IMR-90 (cell line): ENCODE data around the gene TNFRSF14. TPM values are rescaled to one million over a fixed set of nuclear protein-coding genes. Genes with fewer than 3 reads are reported as not detected.

Experiments used
- ATAC-seq: fragments of 200-7000 bp; cut with Tn5 transposase; 2 replicates; pipeline ENCODE4 v1.9.1; 2020; ENCODE audit warnings: low read depth, mild to moderate bottlenecking, moderate library complexity
- BruUV-seq: library from RNA; stranded (reverse); fragments of 400-500 nt; replicated peaks from 2 replicates; lab custom pipeline; 2021; lab: Mats Ljungman, UMichigan
- CTCF ChIA-PET: fragments of 300-600 bp; formaldehyde crosslinking; extraction: SDS; loops from one replicate; lab custom pipeline; 2021; ENCODE audit warnings: antibody characterized with exemption; lab: Yijun Ruan, JAX
- POLR2A ChIA-PET: fragments of 300-600 bp; sonication (Branson Sonifier 250); formaldehyde crosslinking; loops from one replicate; lab custom pipeline; 2022; ENCODE audit warnings: antibody characterized with exemption; ENCODE audit not compliant: unreplicated experiment; lab: Charles Lee
- DNase-seq: peaks from one replicate; pipeline ENCODE4 v3.0.0; 2013
- H2AFZ ChIP-seq: replicated peaks from 2 replicates; pipeline ENCODE3; 2013; ENCODE audit warnings: low read length, mild to moderate bottlenecking; ENCODE audit not compliant: poor library complexity
- H2AK5ac ChIP-seq: 2 replicates; pipeline ENCODE4 v1.6.1; 2013; ENCODE audit warnings: low read depth, low read length, inconsistent platforms
- H2AK9ac ChIP-seq: replicated peaks from 2 replicates; pipeline ENCODE3; 2013; ENCODE audit warnings: mild to moderate bottlenecking, low read depth, low read length, moderate library complexity; ENCODE audit not compliant: poor library complexity
- H2BK120ac ChIP-seq: 2 replicates; pipeline ENCODE4 v1.6.1; 2013; ENCODE audit warnings: low read depth, low read length, inconsistent platforms
- H2BK15ac ChIP-seq: 3 replicates; pipeline ENCODE4 v1.6.1; 2013; ENCODE audit warnings: low read depth, low read length, inconsistent platforms
- H2BK20ac ChIP-seq: 2 replicates; pipeline ENCODE4 v1.6.1; 2013; ENCODE audit warnings: low read depth, mild to moderate bottlenecking, inconsistent platforms, low read length, moderate library complexity
- H2BK5ac ChIP-seq: 2 replicates; pipeline ENCODE4 v1.6.1; 2013; ENCODE audit warnings: mild to moderate bottlenecking, low read depth, low read length, inconsistent platforms; ENCODE audit not compliant: poor library complexity, severe bottlenecking
- H3K14ac ChIP-seq: replicated peaks from 2 replicates; pipeline ENCODE4 v1.6.1; 2013; ENCODE audit warnings: low read depth, low read length, inconsistent platforms
- H3K18ac ChIP-seq: 2 replicates; pipeline ENCODE4 v1.6.1; 2013; ENCODE audit warnings: low read depth, low read length, control low read depth
- H3K23ac ChIP-seq: 2 replicates; pipeline ENCODE4 v1.6.1; 2013; ENCODE audit warnings: low read depth, low read length, inconsistent platforms
- H3K27ac ChIP-seq: 2 replicates; pipeline ENCODE4 v1.5.1; 2013; ENCODE audit warnings: mild to moderate bottlenecking, control low read depth, low read length; ENCODE audit not compliant: insufficient read depth
- H3K27me3 ChIP-seq: 2 replicates; pipeline ENCODE4 v1.6.1; 2013; ENCODE audit warnings: low read length; ENCODE audit not compliant: control insufficient read depth, insufficient read depth
- H3K36me3 ChIP-seq: 2 replicates; pipeline ENCODE4 v1.6.1; 2013; ENCODE audit warnings: low read length, mixed read lengths; ENCODE audit not compliant: control insufficient read depth, insufficient read depth
- H3K4ac ChIP-seq: 2 replicates; pipeline ENCODE4 v1.6.1; 2013; ENCODE audit warnings: low read depth, low read length, inconsistent platforms
- H3K4me1 ChIP-seq: 2 replicates; pipeline ENCODE4 v1.6.1; 2013; ENCODE audit warnings: low read length, mixed read lengths; ENCODE audit not compliant: control insufficient read depth, insufficient read depth
- H3K4me2 ChIP-seq: 2 replicates; pipeline ENCODE4 v1.6.1; 2013; ENCODE audit warnings: low read depth, mild to moderate bottlenecking, control low read depth, low read length, moderate library complexity
- H3K4me3 ChIP-seq: 2 replicates; pipeline ENCODE4 v1.5.1; 2013; ENCODE audit warnings: low read depth, mild to moderate bottlenecking, control low read depth, low read length, moderate library complexity; ENCODE audit not compliant: insufficient read depth
- H3K56ac ChIP-seq: 2 replicates; pipeline ENCODE4 v1.6.1; 2013; ENCODE audit warnings: low read length, inconsistent platforms; ENCODE audit not compliant: insufficient read depth; ENCODE audit errors: extremely low read depth
- H3K79me1 ChIP-seq, 2 experiments: 2 replicates each; pipeline ENCODE4 v1.6.1; 2013; ENCODE audit warnings: low read length in 2 of 2, inconsistent platforms in 1 of 2, low read depth in 1 of 2
- H3K9ac ChIP-seq: 2 replicates; pipeline ENCODE4 v1.6.1; 2013; ENCODE audit warnings: low read depth, low read length, control low read depth
- H3K9me1 ChIP-seq: 2 replicates; pipeline ENCODE4 v1.6.1; 2013; ENCODE audit warnings: low read length, inconsistent platforms; ENCODE audit not compliant: insufficient read depth
- H3K9me3 ChIP-seq: 2 replicates; pipeline ENCODE4 v1.6.1; 2013; ENCODE audit warnings: low read length; ENCODE audit not compliant: control insufficient read depth, insufficient read depth
- H4K20me1 ChIP-seq: 2 replicates; pipeline ENCODE4 v1.6.1; 2013; ENCODE audit warnings: low read length, inconsistent platforms; ENCODE audit not compliant: insufficient read depth
- H4K5ac ChIP-seq: 2 replicates; pipeline ENCODE4 v1.6.1; 2013; ENCODE audit warnings: mild to moderate bottlenecking, low read depth, low read length, control low read depth
- H4K8ac ChIP-seq, 2 experiments: 2 replicates each; pipeline ENCODE4 v1.6.1; 2013; ENCODE audit warnings: low read depth in 2 of 2, low read length in 2 of 2, control low read depth in 1 of 2, inconsistent platforms in 1 of 2
- H4K91ac ChIP-seq: 2 replicates; pipeline ENCODE4 v1.6.1; 2013; ENCODE audit warnings: low read depth, low read length, inconsistent platforms; ENCODE audit not compliant: insufficient read depth
- MAZ ChIP-seq: IDR thresholded peaks from 2 replicates; pipeline ENCODE4 v1.6.1; 2012; ENCODE audit warnings: low read depth, mild to moderate bottlenecking, low read length, improper control_type of control experiment, moderate library complexity, borderline replicate concordance
- MXI1 ChIP-seq: IDR thresholded peaks from 2 replicates; pipeline ENCODE4 v1.6.1; 2012; ENCODE audit warnings: low read depth, mild to moderate bottlenecking, low read length, moderate library complexity, borderline replicate concordance
- POLR2A ChIP-seq: IDR thresholded peaks from 2 replicates; pipeline ENCODE4 v1.6.1; 2012; ENCODE audit warnings: mild to moderate bottlenecking, low read depth, low read length
- WGBS, 2 experiments: methylation state at CpG; one replicate each; pipeline versions ENCODE4 v1.1.5 to v1.1.7; 2013; ENCODE audit warnings: missing lambda C conversion rate in 2 of 2; ENCODE audit not compliant: insufficient read length in 1 of 2; ENCODE audit errors: extremely low coverage in 2 of 2; 5-methylcytosine and 5-hydroxymethylcytosine counted together
- dilution Hi-C: fragments of 300-500 bp; cut with HindIII; formaldehyde crosslinking; loops from one replicate; pipeline ENCODE4 v1.14.3; 2018; ENCODE audit warnings: low sequenced_read_pairs; ENCODE audit not compliant: unreplicated experiment
- in situ Hi-C: fragments of 300-500 bp; cut with MboI; formaldehyde crosslinking; loops from 3 replicates; pipeline ENCODE4 v1.14.3; 2019; ENCODE audit warnings: low sequenced_read_pairs, inconsistent platforms, mixed read lengths
- intact Hi-C: fragments of 100-400 bp; cut with micrococcal nuclease; formaldehyde crosslinking; loops from 2 replicates; pipeline ENCODE4 v1.10.0; 2022
- polyA plus RNA-seq, 3 experiments: library from polyadenylated mRNA; depleted of rRNA; stranded (reverse); fragments of >200 nt; gene quantifications; 2 replicates each; pipeline ENCODE4 v1.2.3, GENCODE V29; 2012; ENCODE audit warnings: low replicate concordance in 1 of 3
- total RNA-seq: library from RNA; depleted of rRNA; stranded (reverse); fragments of >200 nt; gene quantifications from 2 replicates; pipeline ENCODE4 v1.2.3, GENCODE V29; 2012
- TF ChIP-seq, protein P1 (sequence below): conservative IDR thresholded peaks from 2 replicates; pipeline ENCODE4 v1.5.1; 2012; ENCODE audit warnings: mild to moderate bottlenecking, low read depth, low read length, improper control_type of control experiment

TNFRSF14 gene
- total and polyA plus RNA-seq, 2 of the 4 experiments (the other 2 are of a cell fraction), result 1.3 to 4.2 TPM

DNA sequence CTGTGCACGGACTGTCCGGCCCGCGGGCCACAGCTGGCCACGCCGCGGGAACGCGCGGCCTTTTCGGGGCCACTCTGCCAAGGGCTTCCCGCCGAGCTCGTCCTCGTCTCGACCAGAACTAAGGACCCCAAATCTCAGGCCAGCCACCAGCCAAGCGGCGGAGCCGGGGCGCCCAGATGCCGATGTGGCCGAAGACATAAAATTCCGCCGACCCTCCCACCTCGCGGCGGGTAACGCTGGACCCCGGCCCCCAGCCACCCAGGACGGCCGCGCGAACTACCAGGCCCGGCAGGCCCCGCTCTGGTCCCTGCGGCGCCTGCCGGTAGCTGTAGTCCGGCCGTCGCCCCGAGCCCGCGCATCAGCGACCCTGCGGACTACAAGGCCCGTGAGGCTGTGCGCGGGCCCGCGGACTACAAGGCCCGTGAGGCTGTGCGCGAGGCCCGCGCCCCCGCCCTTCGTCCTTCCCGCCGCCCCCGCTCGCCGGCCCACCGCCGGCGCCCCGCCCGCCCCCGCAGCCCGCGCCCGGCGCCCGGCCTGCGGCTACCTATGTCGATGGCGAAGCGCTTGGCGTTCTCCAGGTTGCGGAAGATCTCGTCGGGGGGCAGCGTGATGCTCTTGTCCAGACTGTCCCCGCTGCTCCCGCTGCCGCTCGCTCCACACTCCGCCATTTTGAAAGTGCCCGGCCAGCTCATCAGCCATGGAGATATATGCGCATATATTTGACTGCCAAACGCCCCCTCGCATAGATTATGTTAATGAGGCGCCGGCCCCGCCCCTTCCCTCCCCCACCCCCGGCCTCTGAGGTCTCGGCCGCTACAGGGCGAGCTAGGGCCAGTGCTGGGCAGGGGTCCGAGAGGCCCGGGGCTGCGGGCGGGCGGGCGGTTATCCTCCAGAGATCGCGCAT lies 30.0 kb upstream of the TNFRSF14 start, which contains the start of gene PANK4:
PANK4 (minus strand) TSS at position 677 of the 904 bp plus-strand sequence; CDS start at position 668, 9 bp downstream.
- H3K4me2 ChIP-seq, result peak within 1 kb of the TSS; percentile 95
- H3K4ac ChIP-seq, result peak within 1 kb of the TSS; percentile 83
- WGBS, 2 experiments, result 1% methylated on average over 26 of the region's 107 CpGs; no CpG with 5 or more reads in 1 of the 2 experiments
- H3K9ac ChIP-seq, result peak within 1 kb of the TSS; percentile 94
- peaks cover 4% of the 10 kb centered on the region; the same call in 1 of the 2 replicates for H3K36me3 ChIP-seq
- no TSS peak for BruUV-seq
- H2BK120ac ChIP-seq, result peak within 1 kb of the TSS; percentile 57
- H3K4me1 ChIP-seq, result peaks cover 25% of the 10 kb centered on the region
- H3K27ac ChIP-seq, result peak within 1 kb of the TSS; percentile 97
- peak within 1 kb of the TSS; percentile 68 for H4K91ac ChIP-seq
- peak within 1 kb of the TSS; percentile 60; the same call in 1 of the 2 replicates for H3K23ac ChIP-seq
- ATAC-seq, result peak; percentile 96
- peak within 1 kb of the TSS; percentile 75 to 81; a peak in 3 of 4 replicates for H4K8ac ChIP-seq
- DNase-seq, result peak; percentile 93
- H3K14ac ChIP-seq, result peak within 1 kb of the TSS; percentile 72
- no peaks in the 10 kb centered on the region for H3K9me3 ChIP-seq
- peak within 1 kb of the TSS; percentile 75 for H2BK5ac ChIP-seq
- dilution Hi-C loops, result no loop called here
- intact Hi-C loops, result loop anchor here (5.0 kb wide), 1 partner anchor 114 kb away; the partner anchor contains the start of gene PEX10
- H2BK15ac ChIP-seq, result no peak within 1 kb of the TSS
- in situ Hi-C loops, result loop anchor here (25.0 kb wide), 1 partner anchor 339 kb away; the partner anchor contains the start of gene FAAP20
- H4K20me1 ChIP-seq, result peaks cover 44% of the 10 kb centered on the region
- H3K56ac ChIP-seq, result peak within 1 kb of the TSS; percentile 69
- ChIA-PET POLR2A (interaction anchor here (0.6 kb wide), 1 partner anchor 74 kb away, joined by 3 read pairs; no protein-coding TSS in a partner anchor), CTCF (interaction anchor here (1.1 kb wide), 1 partner anchor 9 kb away, joined by 3 read pairs; no protein-coding TSS in a partner anchor)
- TF ChIP-seq MAZ (peak; percentile 54; the same call in 1 of the 2 replicates), POLR2A (peak; percentile 93), MXI1 (peak; percentile 12; the same call in 1 of the 2 replicates)
- TF ChIP-seq, protein P1, sequence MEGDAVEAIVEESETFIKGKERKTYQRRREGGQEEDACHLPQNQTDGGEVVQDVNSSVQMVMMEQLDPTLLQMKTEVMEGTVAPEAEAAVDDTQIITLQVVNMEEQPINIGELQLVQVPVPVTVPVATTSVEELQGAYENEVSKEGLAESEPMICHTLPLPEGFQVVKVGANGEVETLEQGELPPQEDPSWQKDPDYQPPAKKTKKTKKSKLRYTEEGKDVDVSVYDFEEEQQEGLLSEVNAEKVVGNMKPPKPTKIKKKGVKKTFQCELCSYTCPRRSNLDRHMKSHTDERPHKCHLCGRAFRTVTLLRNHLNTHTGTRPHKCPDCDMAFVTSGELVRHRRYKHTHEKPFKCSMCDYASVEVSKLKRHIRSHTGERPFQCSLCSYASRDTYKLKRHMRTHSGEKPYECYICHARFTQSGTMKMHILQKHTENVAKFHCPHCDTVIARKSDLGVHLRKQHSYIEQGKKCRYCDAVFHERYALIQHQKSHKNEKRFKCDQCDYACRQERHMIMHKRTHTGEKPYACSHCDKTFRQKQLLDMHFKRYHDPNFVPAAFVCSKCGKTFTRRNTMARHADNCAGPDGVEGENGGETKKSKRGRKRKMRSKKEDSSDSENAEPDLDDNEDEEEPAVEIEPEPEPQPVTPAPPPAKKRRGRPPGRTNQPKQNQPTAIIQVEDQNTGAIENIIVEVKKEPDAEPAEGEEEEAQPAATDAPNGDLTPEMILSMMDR, result no peak
- peak within 1 kb of the TSS; percentile 51; the same call in 1 of the 2 replicates for H4K5ac ChIP-seq
- peak within 1 kb of the TSS; percentile 89 for H2AK5ac ChIP-seq
- peak within 1 kb of the TSS; percentile 92 for H2AK9ac ChIP-seq
- no peak within 1 kb of the TSS; the same call in 1 of the 2 replicates for H3K18ac ChIP-seq
- peaks cover 13% of the 10 kb centered on the region for H3K9me1 ChIP-seq
- H2AFZ ChIP-seq, result peak within 1 kb of the TSS; percentile 88
- H3K4me3 ChIP-seq, result peak within 1 kb of the TSS; percentile 99
- H3K79me1 ChIP-seq, result peaks cover 7 to 39% of the 10 kb centered on the region in 2 experiments
- 0 out of 2 replicates have a peak within 1 kb of the TSS, but pooled peaks have one; percentile 22 for H2BK20ac ChIP-seq
- peaks cover 21% of the 10 kb centered on the region; the same call in 1 of the 2 replicates for H3K27me3 ChIP-seq
